VCaP (cell line): Measurements from ENCODE around the gene DNER.

Experiments
- H3K27ac ChIP-seq: fragments of 450-650 bp; 2 replicates; pipeline ENCODE4 v1.5.1; 2017
- CTCF ChIP-seq: fragments of 450-650 bp; conservative IDR thresholded peaks from 2 replicates; pipeline ENCODE4 v1.5.1; 2017; ENCODE audit warnings: mild to moderate bottlenecking, moderate library complexity

The DNER gene

GRCh38 chr2:229416116-229416694, 298.1 kb downstream of the DNER start:
- no peak overlapping the region for H3K27ac ChIP-seq
- no peak for TF ChIP-seq CTCF

DNA sequence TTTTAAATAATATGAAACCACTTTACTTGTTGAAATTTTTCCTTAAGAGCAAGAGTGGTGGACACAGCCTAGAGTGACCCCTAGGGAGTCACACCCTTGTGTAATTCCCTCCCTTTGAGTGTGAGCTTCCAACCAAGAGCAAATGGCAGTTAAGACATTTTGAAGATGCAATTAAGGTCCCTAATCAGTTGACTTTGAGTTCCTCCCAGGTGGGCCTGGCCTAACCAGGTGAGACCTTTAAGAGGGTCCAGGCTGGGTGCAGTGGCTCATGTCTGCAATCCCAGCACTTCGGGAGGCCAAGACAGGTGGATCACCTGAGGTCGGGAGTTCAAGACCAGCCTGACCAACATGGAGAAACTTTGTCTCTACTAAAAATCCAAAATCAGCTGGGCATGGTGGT, 299.7 kb downstream of the DNER start:
- H3K27ac ChIP-seq: no peak overlapping the region
- no peak for TF ChIP-seq CTCF

GRCh38 chr2:229412686-229413085, 301.7 kb downstream of the DNER start:
- TF ChIP-seq CTCF: no peak
- no peak overlapping the region for H3K27ac ChIP-seq

DNA sequence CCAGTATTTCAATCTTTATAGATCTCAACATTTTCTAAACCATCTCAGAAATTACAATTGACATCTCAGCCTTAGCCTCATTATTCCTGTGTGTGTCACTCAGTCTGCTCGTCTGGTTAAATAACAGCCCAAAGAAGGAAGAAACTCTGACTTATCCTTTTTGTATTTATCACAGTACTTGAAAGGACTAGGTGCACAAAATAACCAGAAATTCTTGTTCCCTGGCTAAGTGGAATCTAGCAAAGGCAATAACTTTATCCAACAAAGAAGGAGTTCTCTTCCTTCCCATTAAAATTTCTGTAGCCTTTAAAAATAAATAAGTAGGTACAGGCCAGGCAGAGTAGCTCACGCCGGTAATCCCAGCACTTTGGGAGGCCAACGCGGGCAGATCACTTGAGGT, 303.4 kb downstream of the DNER start:
- no peak overlapping the region; the same call in 1 of the 2 replicates for H3K27ac ChIP-seq
- TF ChIP-seq CTCF: no peak

GRCh38 chr2:229410264-229410663, 304.1 kb downstream of the DNER start:
- TF ChIP-seq CTCF: no peak
- H3K27ac ChIP-seq: no peak overlapping the region; the same call in 1 of the 2 replicates

GRCh38 chr2:229409751-229410181, 304.6 kb downstream of the DNER start:
- no peak for TF ChIP-seq CTCF
- H3K27ac ChIP-seq: no peak overlapping the region

DNA sequence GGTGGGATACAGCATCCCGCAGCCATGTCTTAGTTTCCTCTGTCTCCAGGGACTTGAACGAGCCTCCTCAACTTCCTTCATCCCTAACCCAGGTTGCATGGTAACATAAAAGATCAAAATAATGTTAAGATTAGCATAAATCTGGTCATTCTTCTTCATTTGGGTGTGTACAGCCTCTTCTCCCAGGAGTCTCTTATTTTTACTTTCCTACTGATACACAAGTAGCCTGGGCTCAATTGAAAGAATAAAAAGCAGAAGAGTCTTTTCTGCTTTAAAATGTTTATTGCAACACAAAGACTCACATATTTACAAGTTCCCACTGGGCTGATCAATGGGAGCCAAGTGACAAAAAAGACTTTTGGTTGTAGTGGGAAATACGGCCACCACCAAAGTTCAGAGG, 305.4 kb downstream of the DNER start:
- no peak overlapping the region for H3K27ac ChIP-seq
- no peak for TF ChIP-seq CTCF
